Upper lobe of right lung (tissue), 1 donor: ENCODE measurements around the gene RNU11. TPM values are rescaled to one million over a fixed set of nuclear protein-coding genes. Genes with fewer than 3 reads are reported as not detected.
A peak's percentile ranks its signal among the peaks of the same experiment; 100 is the strongest.
"Not testable (repeated sequence)": the region's sequence is repeated elsewhere in the genome, so short reads cannot be mapped to it uniquely, and the experiment has no call there.

Source experiments
- ATAC-seq: fragments of 200-7000 bp; cut with Tn5 transposase; one replicate; pipeline ENCODE4 v1.9.1; 2020; ENCODE audit warnings: mild to moderate bottlenecking, moderate library complexity
- DNase-seq: peaks from one replicate; pipeline ENCODE4 v3.0.0-alpha.2; 2020
- H3K27ac ChIP-seq: fragments of 200-600 bp; one replicate; pipeline ENCODE4 v1.8.0; 2022
- H3K27me3 ChIP-seq: fragments of 200-600 bp; one replicate; pipeline ENCODE4 v1.8.0; 2022; ENCODE audit warnings: mild to moderate bottlenecking
- H3K36me3 ChIP-seq: fragments of 200-600 bp; one replicate; pipeline ENCODE4 v1.8.0; 2022
- H3K4me1 ChIP-seq: fragments of 200-600 bp; one replicate; pipeline ENCODE4 v1.8.0; 2022
- H3K4me3 ChIP-seq: fragments of 200-600 bp; one replicate; pipeline ENCODE4 v1.8.0; 2022; ENCODE audit warnings: mild to moderate bottlenecking
- H3K9me3 ChIP-seq: fragments of 200-600 bp; one replicate; pipeline ENCODE4 v1.8.0; 2022
- CTCF ChIP-seq: fragments of 200-600 bp; IDR thresholded peaks from one replicate; pipeline ENCODE4 v1.8.0; 2022; ENCODE audit warnings: antibody characterized with exemption
- intact Hi-C: fragments of 100-400 bp; cut with DNase I; formaldehyde crosslinking; loops from one replicate; pipeline ENCODE4 v1.11.0; 2022
- total RNA-seq: library from RNA; stranded (reverse); fragmentation: NEBNext Ultra II Directional; extraction: Animal tissue kit (Norgen Biotek cat#: 25700); gene quantifications from one replicate; pipeline ENCODE4 v1.2.1, GENCODE V29; 2021
- donor health status: DM: no; HTN: yes; CAD: no; lungs with severe emphysema.

Gene RNU11
- total RNA-seq, 1 donor from 2014 or later = not detected

- DNase-seq = no peak
Observed at GRCh38 chr1:28642056-28642846, 6.1 kb upstream of the RNU11 start.

GRCh38 chr1:28642847-28643635, 5.4 kb upstream of the RNU11 start, which contains the start of gene TAF12:
Gene TAF12, minus strand, starts transcription at chr1:28643067. Its CDS starts 20,986 bp downstream, at chr1:28622081.
- peak within 1 kb of the TSS; percentile 81 for H3K4me3 ChIP-seq
- DNase-seq (peak; percentile 95), ATAC-seq (peak; percentile 96)
- no peaks in the 10 kb centered on the region for H3K27me3 ChIP-seq
- intact Hi-C loops = loop anchor here (10.0 kb wide), 1 partner anchor 92 kb away; the partner anchor contains the start of gene YTHDF2
- H3K9me3 ChIP-seq = no peaks in the 10 kb centered on the region
- peak; percentile 50 for TF ChIP-seq CTCF
- H3K4me1 ChIP-seq = peaks cover 28% of the 10 kb centered on the region
- peak within 1 kb of the TSS; percentile 85 for H3K27ac ChIP-seq
- no peaks in the 10 kb centered on the region for H3K36me3 ChIP-seq

More at GRCh38 chr1:28642056-28642846, 6.1 kb upstream of the RNU11 start:
- Histone ChIP-seq H3K27ac (peak overlapping the region; percentile 85), H3K4me1 (peaks cover 23% of the 10 kb centered on the region), H3K27me3 (no peaks in the 10 kb centered on the region), H3K9me3 (no peaks in the 10 kb centered on the region), H3K36me3 (no peaks in the 10 kb centered on the region), H3K4me3 (peak overlapping the region; percentile 81)
- TF ChIP-seq CTCF = no peak
- intact Hi-C loops = loop anchor here (10.0 kb wide), 1 partner anchor 93 kb away; the partner anchor contains the start of gene YTHDF2
- ATAC-seq = peak; percentile 1

- DNase-seq (no peak), ATAC-seq (no peak)
- no peaks in the 10 kb centered on the region for H3K36me3 ChIP-seq
- peak overlapping the region; percentile 81 for H3K4me3 ChIP-seq
- intact Hi-C loops = loop anchor here (10.0 kb wide), 1 partner anchor 90 kb away; the partner anchor contains the start of gene YTHDF2
- peak overlapping the region; percentile 85 for H3K27ac ChIP-seq
- peaks cover 35% of the 10 kb centered on the region for H3K4me1 ChIP-seq
- TF ChIP-seq CTCF = no peak
- no peaks in the 10 kb centered on the region for H3K27me3 ChIP-seq
- no peaks in the 10 kb centered on the region for H3K9me3 ChIP-seq
Observed at GRCh38 chr1:28644494-28644893, 3.9 kb upstream of the RNU11 start.

- intact Hi-C loops = loop anchor here (10.0 kb wide), 1 partner anchor 89 kb away; the partner anchor contains the start of gene YTHDF2
- H3K27me3 ChIP-seq, DNase-seq, H3K36me3 ChIP-seq, ATAC-seq, H3K27ac ChIP-seq, H3K9me3 ChIP-seq, H3K4me3 ChIP-seq: not testable (repeated sequence)
- peaks cover 36% of the 10 kb centered on the region for H3K4me1 ChIP-seq
Observed at GRCh38 chr1:28645406-28645805, 3.0 kb upstream of the RNU11 start.

GRCh38 chr1:28646040-28646439, 2.4 kb upstream of the RNU11 start:
- no peak for DNase-seq
- TF ChIP-seq CTCF = no peak
- no peaks in the 10 kb centered on the region for H3K27me3 ChIP-seq
- H3K4me3 ChIP-seq = no peak overlapping the region
- peaks cover 32% of the 10 kb centered on the region for H3K4me1 ChIP-seq
- no peaks in the 10 kb centered on the region for H3K36me3 ChIP-seq
- intact Hi-C loops = loop anchor here (10.0 kb wide), 1 partner anchor 89 kb away; the partner anchor contains the start of gene YTHDF2
- no peak overlapping the region for H3K27ac ChIP-seq
- no peaks in the 10 kb centered on the region for H3K9me3 ChIP-seq
- ATAC-seq = no peak
